Endothelial cell of umbilical vein (primary cell): ENCODE results near the gene PILRA. TPM values are rescaled to one million over a fixed set of nuclear protein-coding genes. Genes with fewer than 3 reads are reported as not detected.

Experiments used
- BruUV-seq: library from RNA; stranded (reverse); fragments of 400-500 nt; replicated peaks from 2 replicates; lab custom pipeline; 2021; lab: Mats Ljungman, UMichigan
- CTCF ChIA-PET: fragments of 300-600, 350-600 bp; sonication (Branson Sonifier 250); formaldehyde crosslinking; loops from one replicate; lab custom pipeline; 2021; ENCODE audit warnings: antibody characterized with exemption, inconsistent platforms; lab: Charles Lee
- POLR2A ChIA-PET: fragments of 300-600, 350-600 bp; sonication (Branson Sonifier 250); formaldehyde crosslinking; loops from one replicate; lab custom pipeline; 2021; ENCODE audit warnings: antibody characterized with exemption, inconsistent platforms; lab: Charles Lee
- DNase-seq: peaks from one replicate; pipeline ENCODE4 v3.0.0-alpha.2; 2011; ENCODE audit warnings: low read depth, low spot score
- FAIRE-seq: peaks from 2 replicates; lab custom pipeline; 2011; peaks lifted over from hg19 to GRCh38; lab: Jason Lieb, UNC
- H2AFZ ChIP-seq: 2 replicates; pipeline ENCODE4 v1.6.0; 2012; ENCODE audit warnings: low read depth, low read length, control low read depth, inconsistent platforms
- H3K27ac ChIP-seq: 2 replicates; pipeline ENCODE4 v1.5.1; 2011; ENCODE audit warnings: low read depth, mild to moderate bottlenecking, control low read depth, low read length, moderate library complexity; ENCODE audit not compliant: insufficient read depth
- H3K27me3 ChIP-seq, 2 experiments: 2 replicates each; pipeline versions ENCODE4 v1.6.0 to v1.6.1; 2011; ENCODE audit warnings: low read length in 2 of 2, mixed read lengths in 1 of 2; ENCODE audit not compliant: control insufficient read depth in 2 of 2, insufficient read depth in 2 of 2
- H3K36me3 ChIP-seq, 2 experiments: 2 replicates in 1 of 2; 3 replicates in 1 of 2; pipeline ENCODE4 v1.5.1; 2011; ENCODE audit warnings: low read length in 2 of 2, mild to moderate bottlenecking in 1 of 2, moderate library complexity in 1 of 2; ENCODE audit not compliant: control insufficient read depth in 2 of 2, insufficient read depth in 2 of 2; ENCODE audit errors: extremely low read depth in 1 of 2
- H3K4me1 ChIP-seq: 3 replicates; pipeline ENCODE4 v1.5.1; 2011; ENCODE audit warnings: mild to moderate bottlenecking, low read length; ENCODE audit not compliant: control insufficient read depth, insufficient read depth; ENCODE audit errors: extremely low read depth
- H3K4me2 ChIP-seq: 2 replicates; pipeline ENCODE4 v1.6.1; 2011; ENCODE audit warnings: low read length, control low read depth, mixed read lengths; ENCODE audit not compliant: insufficient read depth
- H3K4me3 ChIP-seq, 3 experiments: fragments of 200-600 bp in 1 of 3; sonication (generic), shearing (Covaris generic) in 1 of 3; replicated peaks in 1 of 3; 2 replicates each; pipeline ENCODE4 v1.5.1; 2011 to 2016; ENCODE audit warnings: control low read depth in 3 of 3, low read length in 3 of 3, mild to moderate bottlenecking in 2 of 3, inconsistent platforms in 1 of 3, low read depth in 1 of 3, moderate library complexity in 1 of 3; ENCODE audit not compliant: insufficient read depth in 1 of 3
- H3K79me2 ChIP-seq: 2 replicates; pipeline ENCODE4 v1.6.0; 2012; ENCODE audit warnings: low read length, inconsistent platforms; ENCODE audit not compliant: control insufficient read depth, insufficient read depth
- H3K9ac ChIP-seq: replicated peaks from 2 replicates; pipeline ENCODE3; 2011; ENCODE audit warnings: low read length, control low read depth; ENCODE audit not compliant: insufficient read depth; ENCODE audit errors: extremely low read depth
- H3K9me1 ChIP-seq: replicated peaks from 3 replicates; pipeline ENCODE4 v1.6.0; 2011; ENCODE audit warnings: mild to moderate bottlenecking, low read length; ENCODE audit not compliant: control insufficient read depth, insufficient read depth; ENCODE audit errors: extremely low read depth
- H3K9me3 ChIP-seq: replicated peaks from 2 replicates; pipeline ENCODE4 v1.5.1; 2012; ENCODE audit warnings: low read length, inconsistent platforms; ENCODE audit not compliant: control insufficient read depth, insufficient read depth
- H4K20me1 ChIP-seq: replicated peaks from 2 replicates; pipeline ENCODE3; 2011; ENCODE audit warnings: mild to moderate bottlenecking, low read length; ENCODE audit not compliant: control insufficient read depth, insufficient read depth; ENCODE audit errors: extremely low read depth
- EZH2 ChIP-seq: IDR thresholded peaks from 2 replicates; pipeline ENCODE4 v1.6.1; 2012; ENCODE audit warnings: borderline replicate concordance, low read depth, mild to moderate bottlenecking, moderate library complexity, low read length, inconsistent platforms; ENCODE audit not compliant: severe bottlenecking
- FOS ChIP-seq: IDR thresholded peaks from 2 replicates; pipeline ENCODE4 v1.6.1; 2011; ENCODE audit warnings: mild to moderate bottlenecking, low read length, moderate library complexity, borderline replicate concordance; ENCODE audit not compliant: insufficient read depth
- JUN ChIP-seq: IDR thresholded peaks from 2 replicates; pipeline ENCODE4 v1.6.1; 2011; ENCODE audit warnings: borderline replicate concordance, low read depth; ENCODE audit not compliant: insufficient read length, insufficient read depth
- MYC ChIP-seq: IDR thresholded peaks from one replicate; pipeline ENCODE4 v1.6.1; 2011; ENCODE audit warnings: mild to moderate bottlenecking, low read depth, low read length
- POLR2AphosphoS5 ChIP-seq: IDR thresholded peaks from 2 replicates; pipeline ENCODE4 v1.6.1; 2012; ENCODE audit warnings: low read depth, mild to moderate bottlenecking, control low read depth, low read length, moderate library complexity; ENCODE audit not compliant: insufficient read depth
- dilution Hi-C: fragments of 300-500 bp; cut with MboI; formaldehyde crosslinking; loops from one replicate; pipeline ENCODE4 v1.15.0; 2019; ENCODE audit warnings: low sequenced_read_pairs; ENCODE audit not compliant: extremely low pct_ligation_motif_present
- intact Hi-C: fragments of 100-400 bp; cut with micrococcal nuclease; formaldehyde crosslinking; loops from one replicate; pipeline ENCODE4 v1.10.0; 2022
- polyA plus RNA-seq, 4 experiments: library from polyadenylated mRNA; depleted of rRNA in 3 of 4; stranded (reverse) in 3 of 4; unstranded in 1 of 4; fragments of >200 nt; gene quantifications; 2 replicates each; pipeline versions ENCODE4 v1.2.1 to v1.2.3, GENCODE V29; 2011 to 2012; ENCODE audit warnings: missing spikeins in 1 of 4
- total RNA-seq: library from RNA; stranded (reverse); gene quantifications from 2 replicates; pipeline ENCODE4 v1.2.3, GENCODE V29; 2021
- TF ChIP-seq, protein P1 (sequence below), 2 donors: IDR thresholded peaks; 1 replicate in 1 of 2; 2 replicates in 1 of 2; pipeline ENCODE4 v1.5.1; 2011; ENCODE audit warnings: low read length in 2 of 2, mild to moderate bottlenecking in 2 of 2, moderate library complexity in 2 of 2, control low read depth in 1 of 2, inconsistent platforms in 1 of 2, low read depth in 1 of 2; ENCODE audit not compliant: insufficient read depth in 1 of 2; ENCODE audit errors: extremely low read depth in 1 of 2
- TF ChIP-seq, protein P2 (sequence below): IDR thresholded peaks from 2 replicates; pipeline ENCODE4 v1.6.1; 2011; ENCODE audit not compliant: insufficient read depth, insufficient read length

The PILRA gene
- total and polyA plus RNA-seq, 2 donors (not counting 3 experiments of a cell fraction or from before 2014, with no cell fraction given): 0.61 to 1.3 TPM

DNA sequence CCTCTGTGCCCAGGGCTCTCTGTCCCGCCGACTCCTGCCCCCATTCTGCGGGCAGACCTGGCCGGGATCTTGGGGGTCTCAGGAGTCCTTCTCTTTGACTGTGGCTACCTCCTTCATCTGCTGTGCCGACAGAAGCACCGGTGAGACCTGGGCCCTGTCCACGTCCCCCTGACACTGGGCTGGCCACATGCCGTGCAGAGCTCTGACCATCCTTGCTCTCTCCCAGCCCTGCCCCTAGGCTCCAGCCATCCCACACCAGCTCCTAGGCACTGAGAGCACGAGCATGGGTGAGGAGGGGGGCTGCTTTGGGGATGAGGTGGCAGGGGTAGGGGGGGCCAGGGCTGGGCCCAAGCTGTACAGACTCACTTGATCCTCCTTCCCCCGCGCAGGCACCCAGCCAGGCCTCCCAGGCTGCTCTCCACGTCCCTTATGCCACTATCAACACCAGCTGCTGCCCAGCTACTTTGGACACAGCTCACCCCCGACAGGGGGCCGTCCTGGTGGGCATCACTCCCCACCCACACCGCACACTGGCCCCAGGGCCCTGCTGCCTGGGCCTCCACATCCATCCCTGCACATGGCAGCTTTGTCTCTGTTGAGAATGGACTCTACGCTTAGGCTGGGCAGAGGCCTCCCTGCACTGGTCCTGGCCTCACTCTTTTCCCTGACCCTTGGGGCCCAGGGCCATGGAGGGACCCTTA, 20.2 kb upstream of the PILRA start:
- Histone ChIP-seq H3K4me1 (no peaks in the 10 kb centered on the region), H4K20me1 (no peaks in the 10 kb centered on the region), H3K27ac (no peak overlapping the region), H3K9me1 (no peaks in the 10 kb centered on the region), H3K4me2 (no peak overlapping the region), H3K4me3 (no peak overlapping the region), H3K79me2 (no peaks in the 10 kb centered on the region), H2AFZ (no peak overlapping the region), H3K9ac (no peak overlapping the region), H3K36me3 (peaks cover 13 to 61% of the 10 kb centered on the region in 2 experiments), H3K9me3 (no peaks in the 10 kb centered on the region), H3K27me3 (no peaks in the 10 kb centered on the region)
- BruUV-seq: no TSS peak
- dilution Hi-C loops (no loop called here), intact Hi-C loops (no loop called here)
- DNase-seq: no peak
- CTCF ChIA-PET: interaction anchor here (2.1 kb wide), 1 partner anchor 55 kb away, joined by 4 read pairs; no protein-coding TSS in a partner anchor
- POLR2A ChIA-PET: no interaction called here
- no peak for FAIRE-seq
- no peak for TF ChIP-seq JUN
- TF ChIP-seq, protein P1, sequence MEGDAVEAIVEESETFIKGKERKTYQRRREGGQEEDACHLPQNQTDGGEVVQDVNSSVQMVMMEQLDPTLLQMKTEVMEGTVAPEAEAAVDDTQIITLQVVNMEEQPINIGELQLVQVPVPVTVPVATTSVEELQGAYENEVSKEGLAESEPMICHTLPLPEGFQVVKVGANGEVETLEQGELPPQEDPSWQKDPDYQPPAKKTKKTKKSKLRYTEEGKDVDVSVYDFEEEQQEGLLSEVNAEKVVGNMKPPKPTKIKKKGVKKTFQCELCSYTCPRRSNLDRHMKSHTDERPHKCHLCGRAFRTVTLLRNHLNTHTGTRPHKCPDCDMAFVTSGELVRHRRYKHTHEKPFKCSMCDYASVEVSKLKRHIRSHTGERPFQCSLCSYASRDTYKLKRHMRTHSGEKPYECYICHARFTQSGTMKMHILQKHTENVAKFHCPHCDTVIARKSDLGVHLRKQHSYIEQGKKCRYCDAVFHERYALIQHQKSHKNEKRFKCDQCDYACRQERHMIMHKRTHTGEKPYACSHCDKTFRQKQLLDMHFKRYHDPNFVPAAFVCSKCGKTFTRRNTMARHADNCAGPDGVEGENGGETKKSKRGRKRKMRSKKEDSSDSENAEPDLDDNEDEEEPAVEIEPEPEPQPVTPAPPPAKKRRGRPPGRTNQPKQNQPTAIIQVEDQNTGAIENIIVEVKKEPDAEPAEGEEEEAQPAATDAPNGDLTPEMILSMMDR (IDR thresholded peaks at IDR 0.05; ENCODE audit: extremely low read depth in 1 of 2, insufficient read depth in 1 of 2, low read depth in 1 of 2, low read length in 2 of 2): no peak

DNA sequence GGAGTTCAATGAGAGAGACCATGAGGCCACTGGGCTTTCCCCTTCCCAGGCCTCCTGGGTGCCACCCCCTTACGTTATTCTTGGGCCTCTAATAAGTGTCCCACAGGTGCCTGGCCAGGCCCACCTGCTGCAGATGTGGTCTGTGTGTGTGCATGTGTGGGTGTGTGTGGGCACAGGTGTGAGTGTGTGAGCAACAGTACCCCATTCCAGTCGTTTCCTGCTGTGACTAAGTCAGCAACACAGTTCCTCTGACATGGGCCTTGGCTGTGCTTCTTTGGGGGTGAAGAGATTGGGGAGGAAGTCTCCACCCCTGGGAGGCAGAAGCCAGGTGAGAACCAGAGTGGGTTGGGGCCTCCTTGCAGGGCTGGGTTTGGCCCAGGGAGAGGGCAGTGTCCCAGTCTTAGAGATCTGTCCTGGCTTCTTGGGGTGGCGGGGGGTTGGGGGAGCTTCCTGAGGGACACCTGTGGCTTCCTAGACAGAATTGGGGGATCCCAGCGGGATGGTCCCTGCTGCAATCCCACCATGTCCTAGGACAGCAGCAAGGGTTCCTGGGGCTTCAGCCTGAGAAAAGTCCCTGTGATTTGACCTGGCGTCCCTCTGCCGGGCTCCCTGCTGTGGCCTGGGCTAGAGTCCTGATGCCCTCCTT, 19.5 kb upstream of the PILRA start:
- Histone ChIP-seq H3K9me3 (no peaks in the 10 kb centered on the region), H3K4me2 (no peak overlapping the region), H3K9me1 (no peaks in the 10 kb centered on the region), H3K27me3 (no peaks in the 10 kb centered on the region), H3K4me3 (no peak overlapping the region), H3K27ac (no peak overlapping the region), H2AFZ (no peak overlapping the region), H3K79me2 (no peaks in the 10 kb centered on the region), H4K20me1 (no peaks in the 10 kb centered on the region), H3K4me1 (no peaks in the 10 kb centered on the region), H3K9ac (no peak overlapping the region), H3K36me3 (peaks cover 13 to 65% of the 10 kb centered on the region in 2 experiments)
- ChIA-PET CTCF (interaction anchor here (0.5 to 2.1 kb wide), 2 partner anchors 54 to 411 kb away, joined by 3 to 4 read pairs; no protein-coding TSS in a partner anchor), POLR2A (no interaction called here)
- intact Hi-C loops: no loop called here
- TF ChIP-seq MYC (no peak), FOS (no peak), EZH2 (no peak), JUN (no peak), POLR2AphosphoS5 (no peak)
- TF ChIP-seq, protein P1 (IDR thresholded peaks at IDR 0.05; ENCODE audit: extremely low read depth in 1 of 2, insufficient read depth in 1 of 2, low read depth in 1 of 2, low read length in 2 of 2): no peak
- TF ChIP-seq, protein P2, sequence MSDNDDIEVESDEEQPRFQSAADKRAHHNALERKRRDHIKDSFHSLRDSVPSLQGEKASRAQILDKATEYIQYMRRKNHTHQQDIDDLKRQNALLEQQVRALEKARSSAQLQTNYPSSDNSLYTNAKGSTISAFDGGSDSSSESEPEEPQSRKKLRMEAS: no peak
- dilution Hi-C loops: no loop called here
- FAIRE-seq (no peak), DNase-seq (no peak)
- BruUV-seq: no TSS peak
